Right atrium auricular region (tissue), 2 donors: ENCODE data around the gene PID1. TPM values are rescaled to one million over a fixed set of nuclear protein-coding genes. Genes with fewer than 3 reads are reported as not detected.

Experiments used
- DNase-seq: peaks from one replicate; pipeline ENCODE4 v3.0.0-alpha.2; 2019; ENCODE audit warnings: low spot score
- H3K27ac ChIP-seq, 2 donors: fragments of 200-600 bp; sonication (generic); 1 replicate in 1 of 2; 2 replicates in 1 of 2; pipeline ENCODE4 v1.5.1; 2016 to 2019
- H3K27me3 ChIP-seq, 2 donors: fragments of 200-600 bp; sonication (generic); one replicate each; pipeline versions ENCODE4 v1.5.1 to v1.6.0; 2017 to 2019
- H3K36me3 ChIP-seq: fragments of 200-600 bp; sonication (generic); one replicate; pipeline ENCODE4 v1.5.1; 2016
- H3K4me1 ChIP-seq, 2 donors: fragments of 200-600 bp; sonication (generic); one replicate each; pipeline versions ENCODE4 v1.5.1 to v1.6.0; 2017 to 2019
- H3K4me3 ChIP-seq, 2 donors: fragments of 200-600 bp; sonication (generic); 1 replicate in 1 of 2; 2 replicates in 1 of 2; pipeline ENCODE4 v1.5.1; 2017 to 2019; ENCODE audit warnings: mild to moderate bottlenecking in 1 of 2, moderate library complexity in 1 of 2
- H3K9me3 ChIP-seq, 2 donors: fragments of 200-600 bp; sonication (generic); one replicate each; pipeline ENCODE4 v1.5.1; 2019
- CTCF ChIP-seq, 2 donors: fragments of 200-600 bp; sonication (generic); IDR thresholded peaks; one replicate each; pipeline ENCODE4 v1.5.1; 2019; ENCODE audit warnings: antibody characterized with exemption in 2 of 2
- total RNA-seq, 2 donors: library from RNA; depleted of rRNA; stranded (reverse); fragments of >200 nt; gene quantifications; one replicate each; pipeline ENCODE4 v1.1.0, GENCODE V29; 2016

Gene PID1
- total RNA-seq, 2 donors from 2014 or later = 9.1 to 24.0 TPM

GRCh38 chr2:229239021-229239420 is 32.1 kb downstream of the PID1 start:
- H3K27ac ChIP-seq = no peak overlapping the region
- DNase-seq = no peak
- no peaks in the 10 kb centered on the region for H3K36me3 ChIP-seq
- H3K9me3 ChIP-seq = peaks cover 0 to 40% of the 10 kb centered on the region in 2 donors
- TF ChIP-seq CTCF (IDR thresholded peaks at IDR 0.05) = no peak
- no peaks in the 10 kb centered on the region for H3K4me1 ChIP-seq
- no peaks in the 10 kb centered on the region for H3K27me3 ChIP-seq
- H3K4me3 ChIP-seq = no peak overlapping the region

- TF ChIP-seq CTCF (IDR thresholded peaks at IDR 0.05) = no peak
- no peaks in the 10 kb centered on the region for H3K27me3 ChIP-seq
- no peaks in the 10 kb centered on the region for H3K4me1 ChIP-seq
- no peaks in the 10 kb centered on the region for H3K36me3 ChIP-seq
- no peak for DNase-seq
- H3K9me3 ChIP-seq = peaks cover 0 to 32% of the 10 kb centered on the region in 2 donors
- H3K27ac ChIP-seq = no peak overlapping the region
- H3K4me3 ChIP-seq = no peak overlapping the region
Measured at GRCh38 chr2:229237270-229237669, 33.8 kb downstream of the PID1 start.

DNA sequence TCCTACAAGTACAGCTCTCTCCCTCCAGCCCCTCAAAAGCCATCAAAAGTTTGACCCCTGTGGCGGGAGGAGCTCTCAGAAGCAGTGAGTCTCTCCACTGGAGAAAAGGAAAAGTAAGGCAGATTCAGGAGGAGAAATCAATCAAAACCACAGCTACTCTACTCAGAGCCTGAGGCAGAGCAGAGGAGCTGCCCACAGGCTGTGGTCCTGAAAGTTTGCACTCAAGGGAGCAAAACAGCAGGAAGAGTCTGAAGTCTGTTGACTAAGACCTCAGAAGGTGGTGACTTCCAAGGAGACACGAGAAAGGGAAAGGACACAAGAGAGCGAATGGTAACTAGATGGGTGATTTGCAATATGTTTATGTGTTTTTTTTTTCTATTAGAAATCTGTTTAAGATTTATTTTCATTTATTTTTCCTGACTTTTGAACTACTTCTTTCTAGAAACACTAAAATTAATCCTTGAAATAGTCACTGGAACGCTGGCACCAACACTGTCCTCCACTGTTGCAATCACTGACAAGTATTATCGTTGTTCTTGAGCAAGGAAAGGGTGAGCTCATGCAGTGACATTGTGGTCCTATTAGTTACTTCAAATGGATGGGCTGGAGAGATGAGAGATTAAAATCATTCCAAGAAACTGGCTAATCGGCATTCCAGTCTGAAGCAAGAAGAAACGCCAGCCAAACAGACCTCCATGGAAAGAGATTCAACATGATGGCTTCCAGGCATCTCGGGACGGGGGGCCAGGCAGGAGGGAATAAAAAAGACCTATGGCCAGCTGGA is 35.8 kb downstream of the PID1 start:
- peak; percentile 62 for DNase-seq
- Histone ChIP-seq H3K27me3 (no peaks in the 10 kb centered on the region), H3K36me3 (no peaks in the 10 kb centered on the region), H3K27ac (no peak overlapping the region), H3K4me3 (no peak overlapping the region), H3K9me3 (peaks cover 0 to 13% of the 10 kb centered on the region in 2 donors), H3K4me1 (no peaks in the 10 kb centered on the region)
- no peak for TF ChIP-seq CTCF (IDR thresholded peaks at IDR 0.05)

DNA sequence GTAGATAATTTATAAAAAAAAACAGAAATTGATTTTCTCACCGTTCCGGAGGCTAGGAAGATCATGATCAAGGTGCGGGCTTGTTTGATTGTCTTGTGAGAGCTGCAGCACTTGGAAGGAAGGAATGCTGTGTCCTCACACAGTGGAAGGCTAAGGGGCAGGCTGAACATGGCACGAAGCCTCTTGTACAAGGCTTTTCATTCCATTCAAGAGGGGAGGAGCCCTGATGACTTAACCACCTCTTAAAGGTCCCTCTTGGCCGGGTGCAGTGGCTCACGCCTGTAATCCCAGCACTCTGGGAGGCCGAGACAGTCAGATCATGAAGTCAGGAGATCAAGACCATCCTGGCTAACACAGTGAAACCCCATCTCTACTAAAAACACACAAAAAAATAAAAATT is 39.2 kb downstream of the PID1 start:
- no peaks in the 10 kb centered on the region for H3K36me3 ChIP-seq
- no peak overlapping the region for H3K27ac ChIP-seq
- no peak for TF ChIP-seq CTCF (IDR thresholded peaks at IDR 0.05)
- no peaks in the 10 kb centered on the region for H3K4me1 ChIP-seq
- H3K9me3 ChIP-seq = no peaks in the 10 kb centered on the region
- H3K27me3 ChIP-seq = no peaks in the 10 kb centered on the region
- no peak for DNase-seq
- no peak overlapping the region for H3K4me3 ChIP-seq

DNA sequence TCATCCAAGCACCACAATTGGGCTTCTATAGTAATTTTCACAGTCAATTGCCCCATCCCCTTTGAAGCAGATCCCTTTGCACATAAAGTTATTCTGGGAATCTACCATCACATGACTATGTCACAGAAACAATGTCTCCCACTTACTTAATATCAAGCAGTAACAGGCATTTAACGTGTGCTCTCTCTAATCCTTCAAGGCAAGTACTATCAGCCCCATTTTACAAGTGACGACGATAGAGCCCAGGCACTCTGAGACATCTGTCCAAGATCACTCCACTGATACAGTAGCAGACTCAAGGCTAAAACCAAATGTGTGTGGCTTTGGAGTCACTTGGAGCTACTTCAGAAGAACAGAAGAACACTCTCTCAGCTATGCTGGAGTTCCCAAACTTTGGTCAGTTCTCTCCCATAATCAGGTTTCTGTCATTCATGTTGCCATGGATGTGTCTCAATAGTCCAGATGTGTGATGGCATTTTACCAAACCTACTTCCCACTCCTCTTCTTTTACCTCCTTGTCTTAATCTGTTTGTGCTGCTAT is 39.7 kb downstream of the PID1 start:
- Histone ChIP-seq H3K4me3 (no peak overlapping the region), H3K27me3 (no peaks in the 10 kb centered on the region), H3K9me3 (no peaks in the 10 kb centered on the region), H3K4me1 (no peaks in the 10 kb centered on the region), H3K36me3 (no peaks in the 10 kb centered on the region), H3K27ac (no peak overlapping the region)
- no peak for DNase-seq
- no peak for TF ChIP-seq CTCF (IDR thresholded peaks at IDR 0.05)
